UCSD-AML1 (cell line): Measurements from ENCODE around the gene PTPRN2.

Source experiments
- DNase-seq: peaks from one replicate; lab custom pipeline; 2025; ENCODE audit not compliant: unreplicated experiment; lab: John Stamatoyannopoulos, UW

PTPRN2 gene

GRCh38 chr7:158028290-158028941, 559.2 kb downstream of the PTPRN2 start:
- no peak for DNase-seq

- DNase-seq = no peak
Measured at GRCh38 chr7:158027646-158028045, 560.0 kb downstream of the PTPRN2 start.

DNA sequence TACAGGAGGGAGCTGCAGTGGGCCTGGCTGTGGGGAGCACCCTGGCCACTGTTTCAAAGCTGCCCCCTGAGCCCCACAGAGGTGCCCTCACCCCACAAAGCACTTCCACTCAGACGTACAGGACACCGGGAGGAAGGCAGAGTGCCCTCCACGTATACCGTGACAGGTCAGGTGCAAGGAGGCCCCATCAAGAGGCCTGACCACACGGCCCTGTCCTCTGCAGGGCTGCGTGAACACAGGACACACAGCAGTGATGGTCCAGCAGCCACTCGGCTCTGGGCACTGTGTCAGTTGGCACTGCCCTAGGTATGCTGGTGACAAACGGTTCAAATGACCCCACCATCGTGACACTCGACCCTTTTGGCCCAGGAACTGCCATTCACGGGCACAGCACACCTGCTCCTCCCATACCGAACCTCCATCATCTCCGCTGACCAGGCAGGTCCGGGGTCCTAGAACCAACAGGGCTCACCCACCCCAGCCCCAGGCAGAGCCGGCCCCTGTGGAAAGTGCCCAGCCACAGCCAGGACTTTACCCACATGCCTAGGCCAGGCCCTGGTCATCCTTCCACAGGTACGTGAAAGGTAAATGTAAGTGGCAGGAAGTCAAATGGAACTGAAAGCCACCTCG, 560.9 kb downstream of the PTPRN2 start:
- no peak for DNase-seq

- DNase-seq = no peak
Measured at GRCh38 chr7:158025686-158026600, 561.7 kb downstream of the PTPRN2 start.

- DNase-seq = no peak
Measured at GRCh38 chr7:158024881-158025280, 562.7 kb downstream of the PTPRN2 start.

DNA sequence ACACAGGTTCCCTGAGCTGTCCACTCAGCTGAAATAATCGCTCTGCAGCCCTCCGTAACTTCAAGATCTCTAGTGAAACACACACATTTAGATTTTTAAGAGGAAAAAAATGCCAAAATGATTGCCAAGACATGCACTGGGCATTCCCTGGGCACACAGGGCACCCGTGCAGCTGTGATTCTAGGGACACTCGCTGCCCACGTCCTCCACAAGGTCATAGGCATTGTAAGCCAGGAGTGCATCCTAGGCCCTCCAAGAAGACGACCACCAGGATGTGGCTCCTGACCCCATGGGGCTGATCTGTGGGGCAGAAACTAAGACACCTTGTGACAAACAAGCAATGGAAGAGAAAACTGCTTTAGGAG, 563.3 kb downstream of the PTPRN2 start:
- DNase-seq = no peak

DNA sequence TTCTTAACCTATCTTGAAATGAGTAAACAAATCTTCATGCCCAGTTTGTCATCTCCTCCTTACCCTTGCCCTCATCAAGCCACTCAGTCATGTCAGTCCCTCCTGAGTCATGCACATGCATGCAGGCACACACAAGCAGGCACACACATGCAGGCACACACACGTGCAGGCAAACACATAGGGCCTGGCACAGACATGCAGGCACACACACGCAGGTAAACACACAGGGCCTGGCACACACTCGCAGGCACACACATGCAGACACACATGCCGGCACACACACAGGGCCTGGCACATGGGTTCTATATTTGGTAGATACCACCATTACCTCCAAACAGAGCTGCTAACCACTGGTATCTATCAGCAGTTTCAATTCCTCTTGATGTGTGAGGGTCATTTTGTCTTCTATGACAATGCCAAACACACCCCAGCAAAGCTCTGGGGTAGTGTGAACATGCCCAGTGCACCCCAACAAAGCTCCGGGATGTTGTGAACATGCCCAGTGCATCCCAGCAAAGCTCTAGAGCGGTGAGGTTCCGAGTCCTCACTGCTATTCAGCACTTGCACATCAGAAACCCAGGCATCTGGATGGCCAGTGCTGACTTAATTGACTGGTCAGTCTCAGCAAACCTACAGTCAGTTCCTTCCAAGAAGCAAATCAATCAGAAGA, 563.8 kb downstream of the PTPRN2 start:
- DNase-seq = no peak

DNA sequence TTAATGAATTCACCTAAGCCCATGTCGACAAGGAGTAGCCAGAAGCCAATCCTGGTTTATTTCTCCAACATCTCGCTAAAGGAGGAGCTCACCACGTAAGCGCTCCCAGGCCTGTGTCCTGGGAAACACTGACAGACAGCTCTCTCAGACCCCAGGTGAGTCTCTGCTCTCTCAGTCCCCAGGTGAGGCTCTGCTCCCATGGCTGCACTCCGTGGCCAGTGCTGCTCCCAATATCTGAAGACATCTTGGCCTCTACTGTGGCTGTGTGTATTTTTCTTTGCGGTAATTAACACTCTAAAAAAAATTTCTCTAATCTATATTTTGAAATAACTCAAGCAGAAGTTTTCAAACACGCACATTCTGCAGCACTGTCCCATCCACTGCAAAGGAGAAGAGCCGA, 564.5 kb downstream of the PTPRN2 start:
- DNase-seq = no peak

GRCh38 chr7:158022601-158023000, 565.0 kb downstream of the PTPRN2 start:
- no peak for DNase-seq

DNA sequence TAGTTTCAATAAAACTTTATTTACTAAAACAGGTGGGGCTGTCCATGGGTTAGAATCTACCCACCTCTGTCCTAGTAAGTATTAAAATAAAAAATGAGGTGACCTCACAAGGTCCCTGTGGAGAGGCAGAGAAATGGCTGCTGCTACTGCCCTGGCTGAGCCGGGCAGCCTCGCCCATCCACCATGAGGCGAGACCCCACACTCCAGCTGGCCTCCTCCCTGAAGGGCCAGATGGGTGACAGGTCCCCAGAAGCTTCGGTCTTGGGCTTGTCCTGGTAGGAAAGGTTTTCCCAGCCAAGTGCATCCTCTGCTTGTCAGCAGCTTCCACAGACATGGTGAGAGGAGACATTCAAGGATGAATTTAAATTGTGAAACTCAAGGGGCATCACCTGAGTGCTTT, 565.8 kb downstream of the PTPRN2 start:
- no peak for DNase-seq

DNA sequence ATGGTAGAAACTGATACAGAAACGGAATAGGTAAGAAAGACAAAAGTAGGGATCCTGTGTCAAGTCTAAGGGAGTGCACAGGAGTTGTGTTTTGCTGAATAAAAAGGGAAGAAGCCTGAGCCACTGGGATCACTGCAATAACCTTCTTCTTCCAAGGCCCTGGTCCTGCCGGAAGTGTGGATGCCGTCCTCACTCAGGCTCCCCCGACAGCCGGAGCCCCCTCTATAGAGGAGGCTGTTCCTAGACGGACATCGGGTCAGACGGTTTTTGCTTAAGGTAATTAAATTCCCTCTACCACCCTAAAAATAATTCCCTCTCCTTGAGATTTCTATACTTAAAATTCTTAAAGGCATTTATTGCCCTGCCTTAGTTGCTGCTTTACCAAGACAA, 566.9 kb downstream of the PTPRN2 start:
- DNase-seq = no peak

DNA sequence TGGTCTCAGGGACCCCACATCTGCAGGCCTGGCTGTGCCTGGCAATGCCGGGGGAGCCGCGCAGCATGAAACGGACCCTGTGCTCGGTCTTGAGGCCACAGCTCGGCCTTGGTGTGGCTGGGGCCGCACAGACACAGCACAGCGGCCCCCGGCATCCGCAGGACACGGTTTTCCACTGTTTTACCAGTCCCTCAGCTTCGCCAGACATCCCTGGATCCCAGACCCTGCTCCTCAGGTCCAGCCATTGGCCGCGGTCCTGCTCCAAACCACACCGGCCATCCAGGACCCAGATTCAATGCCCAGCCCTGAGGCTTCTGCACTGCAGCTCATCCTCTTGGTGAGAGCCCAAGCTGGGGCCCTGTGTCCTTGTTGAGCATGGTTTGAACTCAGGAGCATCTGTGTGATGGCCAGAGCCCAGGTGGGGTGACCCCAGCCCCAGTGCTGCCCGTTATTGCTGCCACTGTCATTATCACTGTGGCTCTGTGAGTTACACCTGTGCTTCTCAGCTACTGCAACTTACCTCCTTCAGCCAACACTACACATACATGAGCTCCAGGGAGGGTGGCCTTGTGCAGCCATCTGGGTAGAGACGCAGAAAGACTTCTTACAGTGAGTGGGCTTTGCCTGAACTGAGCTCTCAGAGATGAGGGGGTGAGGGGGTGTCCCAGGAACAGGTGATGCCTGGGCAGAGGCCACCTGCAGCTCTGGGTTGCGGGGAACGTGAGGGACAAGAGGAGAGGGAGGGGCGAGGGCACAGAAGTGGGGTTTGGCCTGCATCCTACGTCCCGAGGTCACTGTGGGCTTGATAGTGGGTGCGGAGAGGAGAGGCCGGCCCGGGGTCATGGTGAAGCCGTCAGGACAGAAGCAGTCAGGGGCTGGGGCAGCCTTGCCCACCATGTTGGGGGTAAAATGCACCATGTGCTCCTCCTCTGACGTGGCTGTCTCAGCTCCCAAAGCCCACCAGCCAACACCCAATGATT, 567.6 kb downstream of the PTPRN2 start:
- no peak for DNase-seq

DNA sequence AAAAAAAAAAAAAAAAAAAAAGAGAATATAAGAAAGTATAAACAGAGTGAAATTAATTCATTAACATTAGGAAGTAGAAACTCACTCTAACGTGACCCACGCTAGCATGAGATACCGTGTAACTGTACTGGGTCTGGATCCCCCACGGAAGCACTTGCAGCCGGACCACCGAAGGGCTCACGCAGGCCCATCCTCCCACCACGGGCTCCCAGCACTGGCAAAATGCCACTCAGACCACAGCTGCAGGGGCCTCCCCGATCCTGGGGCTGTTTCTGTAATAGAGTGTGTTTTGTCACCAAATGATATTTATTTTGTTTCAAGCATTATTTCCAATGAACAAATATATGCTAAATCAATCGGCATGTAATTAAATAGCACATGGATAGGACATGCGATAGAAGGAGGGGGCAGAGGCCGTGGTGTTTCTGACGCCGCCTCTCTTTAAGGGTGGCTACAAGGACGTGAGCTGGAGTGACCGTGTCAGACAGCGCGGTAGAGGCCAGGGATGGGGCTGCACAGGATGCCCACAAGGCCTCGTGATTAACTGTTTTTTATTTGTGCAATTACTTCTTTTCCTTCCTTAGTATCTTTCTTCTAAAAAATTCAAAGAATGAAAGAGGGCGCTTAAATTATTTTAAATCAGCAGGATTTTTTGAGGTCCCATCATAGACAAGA, 568.5 kb downstream of the PTPRN2 start:
- DNase-seq = no peak

DNA sequence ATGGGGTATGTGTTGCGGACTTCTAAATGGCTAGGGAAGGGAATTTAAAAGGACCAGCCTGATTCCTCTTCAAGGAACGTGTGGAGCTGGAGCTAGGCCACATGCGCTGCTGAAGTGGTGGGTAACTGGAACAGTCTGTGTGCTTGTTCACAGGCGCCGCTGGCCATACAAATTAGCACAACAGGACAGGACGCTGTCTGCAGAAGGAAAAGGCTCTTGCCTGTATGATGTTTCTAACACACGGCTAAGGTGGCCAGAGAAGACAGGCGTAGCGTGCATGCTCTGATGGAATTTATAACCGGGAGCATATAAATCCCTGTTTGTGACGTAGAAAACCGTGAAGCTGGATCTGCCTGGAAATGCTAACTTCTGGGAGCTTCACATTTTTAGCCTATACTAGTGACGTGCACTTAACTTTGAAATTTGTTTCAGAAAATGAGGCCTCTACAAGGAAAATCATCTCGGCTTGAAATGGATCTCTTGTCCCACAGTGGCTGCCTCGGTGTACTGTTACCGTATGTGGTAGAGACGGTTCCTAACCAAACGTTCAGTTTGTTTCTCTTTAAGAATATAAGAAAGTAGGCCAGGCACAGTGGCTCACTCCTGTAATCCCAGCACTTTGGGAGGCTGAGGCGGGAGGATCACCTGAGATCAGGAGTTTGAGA, 569.4 kb downstream of the PTPRN2 start:
- no peak for DNase-seq

DNA sequence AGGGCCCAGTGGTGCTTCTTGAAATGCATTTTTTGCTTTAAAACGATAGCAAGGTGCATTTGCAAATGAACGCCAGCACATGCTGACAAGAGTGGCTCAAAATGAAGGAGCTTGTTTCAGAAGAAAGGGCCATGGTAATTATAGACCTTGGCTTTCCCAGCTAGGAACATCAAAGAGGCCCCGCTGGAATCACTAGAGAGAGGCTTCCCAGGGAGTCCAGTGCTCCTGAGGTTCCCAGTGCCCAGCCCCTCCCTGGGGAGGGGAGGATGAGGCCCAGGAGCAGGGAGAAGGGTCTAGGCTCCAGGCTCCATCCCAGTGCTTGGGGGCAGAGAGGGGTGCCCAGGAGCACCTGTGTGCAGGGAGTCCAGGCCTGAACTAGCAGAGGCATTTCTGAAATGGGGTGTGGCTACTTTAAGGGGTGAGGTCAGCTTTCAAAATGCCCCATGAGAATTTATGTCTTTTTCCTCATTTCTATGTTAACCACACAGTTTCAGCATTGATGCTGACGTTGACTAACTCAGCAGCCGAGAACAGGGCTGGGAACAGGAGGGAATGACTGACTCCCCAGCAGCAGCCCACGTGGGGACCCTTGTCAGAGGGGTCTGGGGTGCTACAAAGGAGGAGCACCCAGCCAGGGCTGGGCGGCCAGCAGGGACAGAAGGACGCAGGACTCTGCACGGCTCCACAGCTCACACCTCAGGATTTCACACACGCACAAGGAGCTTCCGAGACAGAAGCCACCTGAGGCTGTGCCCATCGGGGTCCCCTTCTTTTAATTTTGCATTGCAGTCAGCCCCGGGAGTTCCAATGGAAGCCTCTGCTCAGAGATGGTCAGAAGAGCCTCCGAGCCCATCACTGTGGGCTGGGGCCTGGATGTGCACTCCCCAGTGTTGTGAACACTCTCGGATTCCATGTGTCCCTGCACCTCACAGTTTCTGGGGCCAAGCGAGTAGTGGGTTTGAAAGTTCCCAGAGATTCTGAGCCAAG, 570.2 kb downstream of the PTPRN2 start:
- no peak for DNase-seq

- no peak for DNase-seq
Measured at GRCh38 chr7:158016180-158017097, 571.2 kb downstream of the PTPRN2 start.
